Natural killer cell (primary cell): ENCODE measurements around the gene DICER1. TPM values are rescaled to one million over a fixed set of nuclear protein-coding genes. Genes with fewer than 3 reads are reported as not detected.

Experiments
- ATAC-seq, 3 donors: fragments of 150-1000 bp in 2 of 3; fragments of 200-7000 bp in 1 of 3; cut with Tn5 transposase; 1 replicate in 1 of 3; 2 replicates in 2 of 3; pipeline ENCODE4 v1.10.0; 2021; ENCODE audit warnings: mild to moderate bottlenecking in 2 of 3, moderate library complexity in 2 of 3
- DNase-seq, 2 donors: peaks; one replicate each; pipeline versions ENCODE4 v3.0.0 to v3.0.0-alpha.2; 2013 to 2021; ENCODE audit warnings: mixed read lengths in 1 of 2
- H3K27ac ChIP-seq: one replicate; pipeline ENCODE4 v1.5.1; 2013; ENCODE audit warnings: mild to moderate bottlenecking, low read length
- H3K27me3 ChIP-seq: one replicate; pipeline ENCODE4 v1.6.1; 2013; ENCODE audit warnings: low read length; ENCODE audit not compliant: control insufficient read depth, insufficient read depth
- H3K36me3 ChIP-seq: one replicate; pipeline ENCODE4 v1.6.1; 2013; ENCODE audit warnings: low read length; ENCODE audit not compliant: control insufficient read depth, insufficient read depth
- H3K4me1 ChIP-seq: one replicate; pipeline ENCODE4 v1.6.1; 2013; ENCODE audit warnings: low read length; ENCODE audit not compliant: control insufficient read depth, insufficient read depth
- H3K4me3 ChIP-seq: one replicate; pipeline ENCODE4 v1.5.1; 2013; ENCODE audit warnings: low read length
- H3K9me3 ChIP-seq: one replicate; pipeline ENCODE4 v1.6.1; 2013; ENCODE audit warnings: low read length; ENCODE audit not compliant: control insufficient read depth, insufficient read depth
- H3K27ac Mint-ChIP-seq, 2 donors: one replicate each; pipeline ENCODE4 v1.8.0; 2022; ENCODE audit warnings: mild to moderate bottlenecking in 2 of 2, mixed read lengths in 2 of 2, moderate library complexity in 1 of 2
- H3K27me3 Mint-ChIP-seq, 2 donors: one replicate each; pipeline ENCODE4 v1.8.0; 2022; ENCODE audit warnings: low read depth in 2 of 2, mixed read lengths in 2 of 2
- H3K36me3 Mint-ChIP-seq: one replicate; pipeline ENCODE4 v1.8.0; 2022; ENCODE audit warnings: mixed read lengths
- H3K4me1 Mint-ChIP-seq, 2 donors: one replicate each; pipeline ENCODE4 v1.8.0; 2022; ENCODE audit warnings: mixed read lengths in 2 of 2
- H3K4me3 Mint-ChIP-seq: one replicate; pipeline ENCODE4 v1.8.0; 2022; ENCODE audit warnings: mild to moderate bottlenecking, moderate library complexity, mixed read lengths
- H3K9me3 Mint-ChIP-seq, 2 donors: one replicate each; pipeline ENCODE4 v1.8.0; 2022; ENCODE audit warnings: mixed read lengths in 2 of 2
- WGBS: methylation state at CpG from one replicate; pipeline ENCODE4 v1.1.7; 2013; ENCODE audit warnings: missing lambda C conversion rate; ENCODE audit not compliant: insufficient coverage; 5-methylcytosine and 5-hydroxymethylcytosine counted together
- intact Hi-C: fragments of 100-400 bp; cut with micrococcal nuclease; formaldehyde crosslinking; loops from one replicate; pipeline ENCODE4 v1.14.2; 2022
- total RNA-seq, 4 donors: library from RNA; stranded (reverse); fragments of 120-200 nt in 1 of 4; gene quantifications; one replicate each; pipeline versions ENCODE4 v1.2.3 to v1.2.4, GENCODE V29; 2013 to 2022
- TF ChIP-seq, protein P1 (sequence below): fragments of 200-600 bp; IDR thresholded peaks from one replicate; pipeline ENCODE4 v1.8.0; 2022; ENCODE audit warnings: antibody characterized with exemption

Gene DICER1
- total RNA-seq, 3 donors from 2014 or later (not counting 1 experiment from before 2014, with no cell fraction given), result 47.7 to 59.3 (median 52.9) TPM

DNA sequence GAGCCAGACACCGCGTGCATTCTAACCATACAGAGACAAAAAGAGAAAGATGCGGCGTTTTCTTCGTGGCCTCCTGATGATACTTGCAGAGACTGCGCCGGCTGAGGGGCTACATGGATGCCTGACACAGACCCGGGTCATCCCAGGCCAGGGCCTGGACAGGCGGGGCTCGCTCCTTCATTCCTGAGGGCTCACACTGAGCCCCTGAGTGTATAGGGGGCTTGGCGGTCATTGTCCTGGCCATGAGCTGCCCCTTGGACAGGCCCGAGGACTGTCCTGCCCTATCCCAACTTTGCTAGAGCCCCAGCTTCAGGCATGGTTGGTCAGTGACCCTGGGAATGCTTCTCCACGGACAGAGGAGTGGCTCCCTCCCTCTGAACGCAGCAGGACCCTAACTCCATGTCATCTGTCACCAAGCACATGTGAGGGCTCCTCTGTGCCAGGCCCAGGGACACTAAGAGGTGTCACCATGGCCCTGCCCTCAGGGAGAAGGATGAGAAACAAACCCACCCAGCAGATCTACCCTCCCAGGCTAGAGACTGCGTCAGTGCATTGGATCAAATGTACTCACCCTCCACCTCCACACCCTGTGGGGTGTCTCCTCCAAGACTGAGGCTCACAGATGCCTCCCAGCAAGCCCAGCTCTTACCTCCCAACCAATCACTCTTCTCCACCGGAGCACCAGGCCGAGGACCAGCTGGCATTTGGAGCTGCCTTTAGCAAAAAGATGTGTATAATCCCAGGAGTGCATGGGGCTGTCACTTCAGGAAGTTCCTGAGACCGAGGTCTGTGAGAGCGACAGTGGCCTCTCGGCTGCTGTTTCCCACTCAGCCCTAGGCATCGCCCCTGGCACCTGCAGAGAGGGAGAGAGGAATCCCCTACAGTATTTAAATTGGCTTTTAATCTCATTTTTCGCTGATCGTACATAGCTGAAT, 102.7 kb downstream of the DICER1 start:
- Mint-ChIP-seq H3K36me3 (no peaks in the 10 kb centered on the region), H3K27me3 (no peaks in the 10 kb centered on the region), H3K4me3 (no peak overlapping the region), H3K27ac (no peak overlapping the region), H3K4me1 (no peaks in the 10 kb centered on the region), H3K9me3 (no peaks in the 10 kb centered on the region)
- H3K4me1 ChIP-seq, result no peaks in the 10 kb centered on the region
- TF ChIP-seq, protein P1, sequence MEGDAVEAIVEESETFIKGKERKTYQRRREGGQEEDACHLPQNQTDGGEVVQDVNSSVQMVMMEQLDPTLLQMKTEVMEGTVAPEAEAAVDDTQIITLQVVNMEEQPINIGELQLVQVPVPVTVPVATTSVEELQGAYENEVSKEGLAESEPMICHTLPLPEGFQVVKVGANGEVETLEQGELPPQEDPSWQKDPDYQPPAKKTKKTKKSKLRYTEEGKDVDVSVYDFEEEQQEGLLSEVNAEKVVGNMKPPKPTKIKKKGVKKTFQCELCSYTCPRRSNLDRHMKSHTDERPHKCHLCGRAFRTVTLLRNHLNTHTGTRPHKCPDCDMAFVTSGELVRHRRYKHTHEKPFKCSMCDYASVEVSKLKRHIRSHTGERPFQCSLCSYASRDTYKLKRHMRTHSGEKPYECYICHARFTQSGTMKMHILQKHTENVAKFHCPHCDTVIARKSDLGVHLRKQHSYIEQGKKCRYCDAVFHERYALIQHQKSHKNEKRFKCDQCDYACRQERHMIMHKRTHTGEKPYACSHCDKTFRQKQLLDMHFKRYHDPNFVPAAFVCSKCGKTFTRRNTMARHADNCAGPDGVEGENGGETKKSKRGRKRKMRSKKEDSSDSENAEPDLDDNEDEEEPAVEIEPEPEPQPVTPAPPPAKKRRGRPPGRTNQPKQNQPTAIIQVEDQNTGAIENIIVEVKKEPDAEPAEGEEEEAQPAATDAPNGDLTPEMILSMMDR, result no peak
- H3K4me3 ChIP-seq, result no peak overlapping the region
- H3K9me3 ChIP-seq, result no peaks in the 10 kb centered on the region
- WGBS, result 88% methylated on average over 23 of the region's 23 CpGs
- ATAC-seq (no peak), DNase-seq (no peak)
- H3K27me3 ChIP-seq, result no peaks in the 10 kb centered on the region
- H3K36me3 ChIP-seq, result no peaks in the 10 kb centered on the region
- H3K27ac ChIP-seq, result no peak overlapping the region
- intact Hi-C loops, result no loop called here

DNA sequence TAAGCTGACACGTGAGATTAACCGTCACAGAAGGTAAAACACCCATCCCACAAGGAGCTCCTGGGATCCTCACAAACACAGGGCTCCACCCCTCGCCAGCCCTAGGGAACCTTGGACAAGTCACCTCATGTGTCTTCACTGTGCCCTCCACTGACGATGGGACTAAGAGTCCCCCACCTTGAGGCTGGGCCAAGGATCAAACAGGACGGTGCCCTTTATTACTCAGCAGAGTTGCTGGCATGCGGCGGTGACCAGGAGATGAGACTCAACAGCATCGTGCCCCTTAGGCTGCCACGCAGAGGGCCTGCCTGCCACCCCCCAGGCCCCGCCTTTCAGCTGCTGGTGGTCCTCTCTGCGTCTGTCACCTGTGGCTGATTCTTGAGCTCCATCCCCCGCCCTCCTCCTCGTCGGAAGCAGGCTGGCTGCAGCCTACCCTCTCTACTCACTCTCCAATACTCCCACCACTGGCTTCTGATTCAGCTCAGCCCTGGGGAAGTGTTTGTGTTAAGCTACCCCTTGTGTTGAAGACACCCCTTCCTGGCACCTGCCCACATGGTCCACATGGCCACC, 105.2 kb downstream of the DICER1 start:
- H3K27ac Mint-ChIP-seq, result no peak overlapping the region
- ATAC-seq (no peak), DNase-seq (no peak)
- no peaks in the 10 kb centered on the region for H3K4me1 Mint-ChIP-seq
- WGBS, result 89% methylated on average over 14 of the region's 14 CpGs
- Histone ChIP-seq H3K27ac (no peak overlapping the region), H3K36me3 (no peaks in the 10 kb centered on the region), H3K9me3 (no peaks in the 10 kb centered on the region), H3K4me1 (no peaks in the 10 kb centered on the region), H3K27me3 (no peaks in the 10 kb centered on the region), H3K4me3 (no peak overlapping the region)
- H3K36me3 Mint-ChIP-seq, result no peaks in the 10 kb centered on the region
- intact Hi-C loops, result no loop called here
- no peaks in the 10 kb centered on the region for H3K9me3 Mint-ChIP-seq
- no peak overlapping the region for H3K4me3 Mint-ChIP-seq
- H3K27me3 Mint-ChIP-seq, result peaks cover 4 to 9% of the 10 kb centered on the region in 2 donors
- TF ChIP-seq, protein P1, result no peak

DNA sequence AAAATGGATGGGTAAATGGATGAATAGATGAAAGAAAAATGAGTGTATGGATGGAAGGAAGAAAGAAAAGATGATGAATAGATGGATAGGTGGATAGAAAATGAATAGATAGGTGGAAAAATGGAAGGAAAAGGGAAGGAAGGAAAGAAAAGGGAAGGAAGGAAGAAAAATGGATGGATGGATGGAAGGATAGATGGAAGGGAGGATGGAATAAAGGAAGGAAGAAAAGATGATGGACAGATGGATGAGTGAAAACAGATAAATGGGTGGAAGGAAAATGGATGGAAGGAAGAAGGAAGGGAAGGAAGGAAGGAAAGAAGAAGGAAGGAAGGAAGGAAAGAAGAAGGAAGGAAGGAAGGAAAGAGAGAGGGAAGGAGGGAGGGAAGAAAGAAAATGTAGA, 107.4 kb downstream of the DICER1 start:
- DNase-seq (no peak), ATAC-seq (no peak)
- Mint-ChIP-seq H3K4me3 (no peak overlapping the region), H3K27ac (no peak overlapping the region), H3K27me3 (peaks cover 4 to 9% of the 10 kb centered on the region in 2 donors), H3K4me1 (no peaks in the 10 kb centered on the region), H3K9me3 (no peaks in the 10 kb centered on the region), H3K36me3 (no peaks in the 10 kb centered on the region)
- H3K9me3 ChIP-seq, result no peaks in the 10 kb centered on the region
- no peaks in the 10 kb centered on the region for H3K36me3 ChIP-seq
- no peak overlapping the region for H3K4me3 ChIP-seq
- no peak overlapping the region for H3K27ac ChIP-seq
- intact Hi-C loops, result no loop called here
- no peaks in the 10 kb centered on the region for H3K27me3 ChIP-seq
- TF ChIP-seq, protein P1, result no peak
- no peaks in the 10 kb centered on the region for H3K4me1 ChIP-seq
